Esophagus squamous epithelium (tissue), 5 donors: ENCODE results near the gene COA5. TPM values are rescaled to one million over a fixed set of nuclear protein-coding genes. Genes with fewer than 3 reads are reported as not detected.

Experiments
- DNase-seq: peaks from one replicate; lab custom pipeline; 2025; lab: John Stamatoyannopoulos, UW
- H3K27ac ChIP-seq, 4 donors: fragments of 200-600 bp; sonication (generic); one replicate each; pipeline ENCODE4 v1.5.1; 2016 to 2019; ENCODE audit warnings: mild to moderate bottlenecking in 1 of 4
- H3K27me3 ChIP-seq, 4 donors: fragments of 200-600 bp; sonication (generic); 1 replicate in 3 of 4; 2 replicates in 1 of 4; pipeline versions ENCODE4 v1.5.1 to v1.6.0; 2017 to 2021; ENCODE audit warnings: antibody characterized with exemption in 1 of 4
- H3K36me3 ChIP-seq, 3 donors: fragments of 200-600 bp; sonication (generic); one replicate each; pipeline ENCODE4 v1.5.1; 2016 to 2019
- H3K4me1 ChIP-seq, 3 donors: fragments of 200-600 bp; sonication (generic); one replicate each; pipeline ENCODE4 v1.5.1; 2017 to 2019
- H3K4me3 ChIP-seq, 4 donors: fragments of 200-600 bp; sonication (generic); 1 replicate in 3 of 4; 2 replicates in 1 of 4; pipeline ENCODE4 v1.5.1; 2016 to 2019; ENCODE audit warnings: mild to moderate bottlenecking in 2 of 4, moderate library complexity in 1 of 4
- H3K9me3 ChIP-seq, 3 donors: fragments of 200-600 bp; sonication (generic); one replicate each; pipeline ENCODE4 v1.5.1; 2016 to 2019
- CTCF ChIP-seq, 6 experiments: fragments of 450-650 bp in 4 of 6; fragments of 200-600 bp in 2 of 6; sonication (generic) in 2 of 6; IDR thresholded peaks; one replicate each; pipeline ENCODE4 v1.5.1; 2016 to 2019; ENCODE audit warnings: antibody characterized with exemption in 6 of 6, mild to moderate bottlenecking in 4 of 6, moderate library complexity in 4 of 6
- POLR2A ChIP-seq, 4 donors: fragments of 450-650 bp; IDR thresholded peaks; one replicate each; pipeline ENCODE4 v1.6.1; 2017; ENCODE audit warnings: antibody characterized with exemption in 4 of 4, mild to moderate bottlenecking in 4 of 4, moderate library complexity in 3 of 4
- WGBS, 2 donors: methylation state at CpG; one replicate each; pipeline ENCODE4 v1.1.5; 2018; 5-methylcytosine and 5-hydroxymethylcytosine counted together
- intact Hi-C: fragments of 100-400 bp; cut with DNase I; formaldehyde crosslinking; loops from one replicate; pipeline ENCODE4 v1.15.0; 2022
- total RNA-seq, 4 donors: library from RNA; depleted of rRNA; stranded (reverse); fragments of >200 nt; gene quantifications; one replicate each; pipeline ENCODE4 v1.1.0, GENCODE V29; 2016
- donor health status: DM: yes; HTN: yes; CAD: no.

COA5 gene
- total RNA-seq, 4 donors from 2014 or later: 15.5 to 37.8 (median 19.4) TPM

GRCh38 chr2:98615481-98615880, 7.2 kb upstream of the COA5 start:
- DNase-seq: no peak
- TF ChIP-seq CTCF (IDR thresholded peaks at IDR 0.05): no peak
- no peak for TF ChIP-seq POLR2A (IDR thresholded peaks at IDR 0.05)
- Histone ChIP-seq H3K27me3 (no peaks in the 10 kb centered on the region), H3K9me3 (no peaks in the 10 kb centered on the region), H3K27ac (no peak overlapping the region), H3K36me3 (peaks cover 0 to 89% (median 0%) of the 10 kb centered on the region in 3 donors), H3K4me1 (peaks cover 4 to 16% (median 7%) of the 10 kb centered on the region in 3 donors), H3K4me3 (no peak overlapping the region)
- 87 to 88% methylated on average over 5 of the region's 5 CpGs for WGBS, 2 donors
- intact Hi-C loops: no loop called here

- WGBS, 2 donors: 92 to 94% methylated on average over 9 of the region's 9 CpGs
- Histone ChIP-seq H3K4me1 (peaks cover 12 to 29% (median 18%) of the 10 kb centered on the region in 3 donors), H3K9me3 (no peaks in the 10 kb centered on the region), H3K27ac (no peak overlapping the region), H3K36me3 (peaks cover 0 to 89% (median 0%) of the 10 kb centered on the region in 3 donors), H3K4me3 (no peak overlapping the region), H3K27me3 (no peaks in the 10 kb centered on the region)
- TF ChIP-seq POLR2A (IDR thresholded peaks at IDR 0.05) (no peak), CTCF (IDR thresholded peaks at IDR 0.05) (no peak)
- intact Hi-C loops: no loop called here
- DNase-seq: no peak
Observed at GRCh38 chr2:98614024-98614739, 5.9 kb upstream of the COA5 start.

- TF ChIP-seq POLR2A (IDR thresholded peaks at IDR 0.05): no peak
- Histone ChIP-seq H3K27ac (peak overlapping the region; percentile 94 to 97 (median 96)), H3K4me1 (peaks cover 34 to 66% (median 34%) of the 10 kb centered on the region in 3 donors), H3K9me3 (no peaks in the 10 kb centered on the region), H3K27me3 (no peaks in the 10 kb centered on the region), H3K36me3 (peaks cover 0 to 40% (median 0%) of the 10 kb centered on the region in 3 donors), H3K4me3 (peak overlapping the region; percentile 92 to 99 (median 95))
- no peak for DNase-seq
- WGBS, 2 donors: 4% methylated on average over 12 to 23 of the region's 29 CpGs
- intact Hi-C loops: loop anchor here (5.0 kb wide), 1 partner anchor 42 kb away; no protein-coding TSS in a partner anchor
Observed at GRCh38 chr2:98608962-98609604, 771 bp upstream of the COA5 start.

GRCh38 chr2:98607741-98608115, 584 bp downstream of the COA5 start:
- Histone ChIP-seq H3K4me1 (peaks cover 34 to 66% (median 34%) of the 10 kb centered on the region in 3 donors), H3K36me3 (peaks cover 0 to 39% (median 0%) of the 10 kb centered on the region in 3 donors), H3K4me3 (peak overlapping the region; percentile 92 to 99 (median 95)), H3K9me3 (no peaks in the 10 kb centered on the region), H3K27me3 (no peaks in the 10 kb centered on the region), H3K27ac (peak overlapping the region; percentile 94 to 97 (median 96))
- TF ChIP-seq CTCF (IDR thresholded peaks at IDR 0.05) (no peak), POLR2A (IDR thresholded peaks at IDR 0.05) (no peak)
- intact Hi-C loops: loop anchor here (5.0 kb wide), 1 partner anchor 40 kb away; no protein-coding TSS in a partner anchor
- WGBS, 2 donors: 3 to 4% methylated on average over 5 to 7 of the region's 7 CpGs
- DNase-seq: no peak

GRCh38 chr2:98607104-98607503, 1.2 kb downstream of the COA5 start:
- Histone ChIP-seq H3K27ac (peak overlapping the region in 2 of 4 donors; percentile 94 to 97), H3K36me3 (peaks cover 0 to 39% (median 0%) of the 10 kb centered on the region in 3 donors), H3K4me3 (peak overlapping the region; percentile 92 to 99 (median 95)), H3K27me3 (no peaks in the 10 kb centered on the region), H3K9me3 (no peaks in the 10 kb centered on the region), H3K4me1 (peaks cover 34 to 66% (median 34%) of the 10 kb centered on the region in 3 donors)
- DNase-seq: no peak
- 33 to 63% methylated on average over 6 of the region's 6 CpGs for WGBS, 2 donors
- TF ChIP-seq CTCF (IDR thresholded peaks at IDR 0.05) (no peak), POLR2A (IDR thresholded peaks at IDR 0.05) (no peak)
- intact Hi-C loops: loop anchor here (5.0 kb wide), 1 partner anchor 40 kb away; no protein-coding TSS in a partner anchor
